ENCODE measurements around the gene TXNL4A. TPM values are rescaled to one million over a fixed set of nuclear protein-coding genes. Genes with fewer than 3 reads are reported as not detected.

The TXNL4A gene
- total RNA-seq, 6 experiments from 2014 or later, result 168 to 187 (median 174) TPM

GRCh38 chr18:79975043-79975442 lies 13.3 kb downstream of the TXNL4A start:
- DNase-seq, result no peak
- Mint-ChIP-seq H3K4me3 (no peak overlapping the region), H3K4me1 (ENCODE audit: low read depth) (peaks cover 10% of the 10 kb centered on the region; the same call in 1 of the 2 replicates), H3K9me3 (no peaks in the 10 kb centered on the region), H3K36me3 (ENCODE audit: low read depth) (peaks cover 55% of the 10 kb centered on the region), H3K27me3 (ENCODE audit: insufficient read depth) (no peaks in the 10 kb centered on the region; the same call in 1 of the 2 replicates), H3K27ac (no peak overlapping the region)
- TF ChIP-seq, protein P1, sequence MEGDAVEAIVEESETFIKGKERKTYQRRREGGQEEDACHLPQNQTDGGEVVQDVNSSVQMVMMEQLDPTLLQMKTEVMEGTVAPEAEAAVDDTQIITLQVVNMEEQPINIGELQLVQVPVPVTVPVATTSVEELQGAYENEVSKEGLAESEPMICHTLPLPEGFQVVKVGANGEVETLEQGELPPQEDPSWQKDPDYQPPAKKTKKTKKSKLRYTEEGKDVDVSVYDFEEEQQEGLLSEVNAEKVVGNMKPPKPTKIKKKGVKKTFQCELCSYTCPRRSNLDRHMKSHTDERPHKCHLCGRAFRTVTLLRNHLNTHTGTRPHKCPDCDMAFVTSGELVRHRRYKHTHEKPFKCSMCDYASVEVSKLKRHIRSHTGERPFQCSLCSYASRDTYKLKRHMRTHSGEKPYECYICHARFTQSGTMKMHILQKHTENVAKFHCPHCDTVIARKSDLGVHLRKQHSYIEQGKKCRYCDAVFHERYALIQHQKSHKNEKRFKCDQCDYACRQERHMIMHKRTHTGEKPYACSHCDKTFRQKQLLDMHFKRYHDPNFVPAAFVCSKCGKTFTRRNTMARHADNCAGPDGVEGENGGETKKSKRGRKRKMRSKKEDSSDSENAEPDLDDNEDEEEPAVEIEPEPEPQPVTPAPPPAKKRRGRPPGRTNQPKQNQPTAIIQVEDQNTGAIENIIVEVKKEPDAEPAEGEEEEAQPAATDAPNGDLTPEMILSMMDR (IDR thresholded peaks at IDR 0.05), result no peak

GRCh38 chr18:79974025-79974654 lies 14.2 kb downstream of the TXNL4A start:
- no peaks in the 10 kb centered on the region; the same call in 1 of the 2 replicates for H3K27me3 Mint-ChIP-seq (ENCODE audit: insufficient read depth)

DNA sequence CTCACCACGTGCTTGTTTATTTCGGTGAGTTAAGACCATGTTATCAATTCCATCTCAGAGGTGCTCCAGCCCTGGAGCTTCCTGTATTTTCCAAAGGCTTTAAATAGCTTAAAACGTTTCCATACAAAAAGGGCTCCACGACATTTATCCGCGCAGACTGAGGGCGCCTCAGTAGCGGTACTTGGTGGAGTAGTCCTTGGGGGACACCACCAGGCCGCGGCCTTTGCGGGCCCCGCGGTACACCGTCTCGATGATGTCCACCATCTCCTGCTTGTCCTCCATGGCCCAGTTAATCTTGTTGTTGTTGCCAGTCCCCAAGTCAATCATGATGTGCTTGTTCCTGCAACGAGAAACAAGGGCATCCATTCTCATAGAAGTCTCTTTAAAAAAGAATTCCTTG lies 14.8 kb downstream of the TXNL4A start:
- no peak for DNase-seq
- H3K9me3 Mint-ChIP-seq, result no peaks in the 10 kb centered on the region
- no peak overlapping the region for H3K27ac Mint-ChIP-seq
- H3K36me3 Mint-ChIP-seq (ENCODE audit: low read depth), result peaks cover 54% of the 10 kb centered on the region
- H3K4me1 Mint-ChIP-seq (ENCODE audit: low read depth), result no peaks in the 10 kb centered on the region
- H3K27me3 Mint-ChIP-seq (ENCODE audit: insufficient read depth), result no peaks in the 10 kb centered on the region; the same call in 1 of the 2 replicates
- no peak overlapping the region for H3K4me3 Mint-ChIP-seq
- TF ChIP-seq, protein P1 (IDR thresholded peaks at IDR 0.05), result no peak

More at GRCh38 chr18:79974025-79974654, 14.2 kb downstream of the TXNL4A start:
- TF ChIP-seq, protein P1 (IDR thresholded peaks at IDR 0.05), result no peak
- Mint-ChIP-seq H3K27ac (no peak overlapping the region), H3K4me1 (ENCODE audit: low read depth) (peaks cover under 1% of the 10 kb centered on the region; the same call in 1 of the 2 replicates), H3K4me3 (no peak overlapping the region), H3K9me3 (no peaks in the 10 kb centered on the region), H3K36me3 (ENCODE audit: low read depth) (peaks cover 54% of the 10 kb centered on the region)
- DNase-seq, result no peak

GRCh38 chr18:79972720-79973119 lies 15.6 kb downstream of the TXNL4A start:
- Mint-ChIP-seq H3K4me3 (no peak overlapping the region), H3K36me3 (ENCODE audit: low read depth) (peaks cover 49% of the 10 kb centered on the region), H3K27ac (no peak overlapping the region)

GRCh38 chr18:79971986-79972385 lies 16.4 kb downstream of the TXNL4A start:
- no peak for DNase-seq
- H3K36me3 Mint-ChIP-seq (ENCODE audit: low read depth), result peaks cover 49% of the 10 kb centered on the region
- TF ChIP-seq, protein P1 (IDR thresholded peaks at IDR 0.05), result no peak
- H3K27me3 Mint-ChIP-seq (ENCODE audit: insufficient read depth), result no peaks in the 10 kb centered on the region; the same call in 1 of the 2 replicates
- H3K4me3 Mint-ChIP-seq, result no peak overlapping the region
- H3K4me1 Mint-ChIP-seq (ENCODE audit: low read depth), result peaks cover 5% of the 10 kb centered on the region; the same call in 1 of the 2 replicates
- no peak overlapping the region for H3K27ac Mint-ChIP-seq
- H3K9me3 Mint-ChIP-seq, result no peaks in the 10 kb centered on the region

More at GRCh38 chr18:79972720-79973119, 15.6 kb downstream of the TXNL4A start:
- DNase-seq, result no peak
- no peaks in the 10 kb centered on the region for H3K9me3 Mint-ChIP-seq
- TF ChIP-seq, protein P1 (IDR thresholded peaks at IDR 0.05), result no peak
- no peaks in the 10 kb centered on the region; the same call in 1 of the 2 replicates for H3K27me3 Mint-ChIP-seq (ENCODE audit: insufficient read depth)
- H3K4me1 Mint-ChIP-seq (ENCODE audit: low read depth), result no peaks in the 10 kb centered on the region

Measured in HFFc6 (cell line).